Smooth muscle cell (in vitro differentiated cells): Measurements from ENCODE around the gene CLINT1. TPM values are rescaled to one million over a fixed set of nuclear protein-coding genes. Genes with fewer than 3 reads are reported as not detected.

Source experiments
- DNase-seq: peaks from one replicate; lab custom pipeline; 2025; ENCODE audit not compliant: unreplicated experiment; lab: John Stamatoyannopoulos, UW
- H2AFZ ChIP-seq: fragments of 200-600 bp; sonication (generic); 2 replicates; pipeline ENCODE4 v1.6.0; 2016; ENCODE audit warnings: antibody characterized with exemption, low read depth, mild to moderate bottlenecking
- H3F3A ChIP-seq: fragments of 200-600 bp; sonication (generic); 2 replicates; pipeline ENCODE4 v1.6.0; 2017; ENCODE audit warnings: antibody characterized with exemption, low read depth
- H3K27ac ChIP-seq: fragments of 200-600 bp; sonication (generic); 2 replicates; pipeline ENCODE4 v1.5.1; 2016; ENCODE audit warnings: low read depth, mild to moderate bottlenecking
- H3K27me3 ChIP-seq: fragments of 200-600 bp; sonication (generic); 2 replicates; pipeline ENCODE4 v1.6.1; 2016; ENCODE audit warnings: low read depth, mild to moderate bottlenecking
- H3K36me3 ChIP-seq: fragments of 200-600 bp; sonication (generic); 2 replicates; pipeline ENCODE4 v1.5.1; 2016; ENCODE audit warnings: low read depth
- H3K4me1 ChIP-seq: fragments of 200-600 bp; sonication (generic); 2 replicates; pipeline ENCODE4 v1.5.1; 2016; ENCODE audit warnings: low read depth
- H3K4me2 ChIP-seq: fragments of 200-600 bp; sonication (generic); 2 replicates; pipeline ENCODE4 v1.6.0; 2016; ENCODE audit warnings: mild to moderate bottlenecking
- H3K4me3 ChIP-seq: fragments of 200-600 bp; sonication (generic); 2 replicates; pipeline ENCODE4 v1.5.1; 2016; ENCODE audit warnings: mild to moderate bottlenecking
- H3K79me2 ChIP-seq: fragments of 200-600 bp; sonication (generic); 2 replicates; pipeline ENCODE4 v1.6.0; 2016; ENCODE audit warnings: low read depth, mild to moderate bottlenecking
- H3K9ac ChIP-seq: fragments of 200-600 bp; sonication (generic); 2 replicates; pipeline ENCODE4 v1.6.0; 2016; ENCODE audit warnings: low read depth
- H3K9me3 ChIP-seq: fragments of 200-600 bp; sonication (generic); replicated peaks from 2 replicates; pipeline ENCODE4 v1.5.1; 2016; ENCODE audit warnings: low read depth
- H4K20me1 ChIP-seq: fragments of 200-600 bp; sonication (generic); 2 replicates; pipeline ENCODE4 v1.6.0; 2016; ENCODE audit warnings: low read depth
- WGBS: methylation state at CpG from one replicate; pipeline ENCODE4 v1.1.7; 2016; ENCODE audit warnings: low lambda C conversion rate; 5-methylcytosine and 5-hydroxymethylcytosine counted together
- polyA plus RNA-seq: library from polyadenylated mRNA; unstranded; fragments of >200 nt; fragmentation: Nextera tagmentation; extraction: Ambion mirVana; gene quantifications from 2 replicates; pipeline ENCODE4 v1.2.1, GENCODE V29; 2016
- total RNA-seq: library from RNA; depleted of rRNA; stranded (reverse); fragments of >200 nt; gene quantifications from 2 replicates; pipeline ENCODE4 v1.2.3, GENCODE V29; 2014
- TF ChIP-seq, protein P1 (sequence below): fragments of 200-600 bp; sonication (generic); IDR thresholded peaks from 2 replicates; pipeline ENCODE4 v1.5.1; 2017; ENCODE audit warnings: borderline replicate concordance, mild to moderate bottlenecking, antibody characterized with exemption; ENCODE audit not compliant: insufficient read depth, poor library complexity, severe bottlenecking

Gene CLINT1
- total and polyA plus RNA-seq, 2 experiments from 2014 or later, result 63.5 to 83.9 TPM

DNA sequence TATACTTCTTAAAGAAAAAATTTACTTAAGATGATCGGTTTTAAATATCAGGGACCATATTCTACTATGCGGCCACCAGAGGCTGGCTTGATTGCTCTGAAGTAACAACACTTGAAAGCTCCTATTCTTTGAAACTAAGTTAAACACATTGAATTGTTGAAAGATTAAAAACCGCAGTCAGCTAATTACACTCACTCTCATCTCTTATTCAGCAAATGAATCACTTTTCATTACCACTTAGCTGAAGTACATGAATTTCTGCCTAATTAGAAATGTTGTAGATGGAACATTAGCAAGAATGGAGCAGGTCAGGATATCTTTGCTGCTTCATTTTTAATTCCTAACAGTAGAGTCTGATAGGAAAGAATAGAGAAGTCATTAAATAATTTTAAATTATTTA, 73.1 kb downstream of the CLINT1 start:
- no peak overlapping the region for H2AFZ ChIP-seq
- no peak overlapping the region for H3K4me2 ChIP-seq
- DNase-seq, result no peak
- no peak overlapping the region for H3K4me3 ChIP-seq
- H3K27ac ChIP-seq, result no peak overlapping the region
- WGBS, result 95% methylated on average over 3 of the region's 3 CpGs
- no peaks in the 10 kb centered on the region for H3F3A ChIP-seq
- no peaks in the 10 kb centered on the region for H3K79me2 ChIP-seq
- no peak overlapping the region for H3K9ac ChIP-seq
- H3K36me3 ChIP-seq, result no peaks in the 10 kb centered on the region
- no peaks in the 10 kb centered on the region for H3K4me1 ChIP-seq
- no peaks in the 10 kb centered on the region for H3K9me3 ChIP-seq
- TF ChIP-seq, protein P1, sequence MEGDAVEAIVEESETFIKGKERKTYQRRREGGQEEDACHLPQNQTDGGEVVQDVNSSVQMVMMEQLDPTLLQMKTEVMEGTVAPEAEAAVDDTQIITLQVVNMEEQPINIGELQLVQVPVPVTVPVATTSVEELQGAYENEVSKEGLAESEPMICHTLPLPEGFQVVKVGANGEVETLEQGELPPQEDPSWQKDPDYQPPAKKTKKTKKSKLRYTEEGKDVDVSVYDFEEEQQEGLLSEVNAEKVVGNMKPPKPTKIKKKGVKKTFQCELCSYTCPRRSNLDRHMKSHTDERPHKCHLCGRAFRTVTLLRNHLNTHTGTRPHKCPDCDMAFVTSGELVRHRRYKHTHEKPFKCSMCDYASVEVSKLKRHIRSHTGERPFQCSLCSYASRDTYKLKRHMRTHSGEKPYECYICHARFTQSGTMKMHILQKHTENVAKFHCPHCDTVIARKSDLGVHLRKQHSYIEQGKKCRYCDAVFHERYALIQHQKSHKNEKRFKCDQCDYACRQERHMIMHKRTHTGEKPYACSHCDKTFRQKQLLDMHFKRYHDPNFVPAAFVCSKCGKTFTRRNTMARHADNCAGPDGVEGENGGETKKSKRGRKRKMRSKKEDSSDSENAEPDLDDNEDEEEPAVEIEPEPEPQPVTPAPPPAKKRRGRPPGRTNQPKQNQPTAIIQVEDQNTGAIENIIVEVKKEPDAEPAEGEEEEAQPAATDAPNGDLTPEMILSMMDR, result no peak
- H4K20me1 ChIP-seq, result peaks cover 5% of the 10 kb centered on the region
- no peaks in the 10 kb centered on the region for H3K27me3 ChIP-seq

DNA sequence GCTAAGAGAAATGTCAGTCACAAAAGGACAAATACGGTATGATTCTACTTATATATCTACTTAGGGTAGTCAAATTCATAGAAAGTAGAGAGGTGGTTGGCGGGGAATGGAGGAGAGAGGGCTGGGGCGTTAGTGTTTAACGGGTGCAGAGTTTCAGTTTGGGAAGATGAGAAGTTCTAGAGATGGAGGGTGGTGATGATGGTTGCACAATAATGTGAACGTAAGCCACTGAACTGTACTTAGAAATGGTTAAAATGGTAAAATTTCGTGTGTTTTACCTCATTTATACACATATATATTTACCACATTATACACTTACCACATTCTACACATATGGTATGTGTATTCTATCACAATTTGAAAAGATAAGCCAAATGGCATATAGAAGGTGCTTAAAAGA, 79.7 kb downstream of the CLINT1 start:
- H2AFZ ChIP-seq, result no peak overlapping the region
- H3K9ac ChIP-seq, result no peak overlapping the region
- WGBS, result 96% methylated on average over 6 of the region's 6 CpGs

DNA sequence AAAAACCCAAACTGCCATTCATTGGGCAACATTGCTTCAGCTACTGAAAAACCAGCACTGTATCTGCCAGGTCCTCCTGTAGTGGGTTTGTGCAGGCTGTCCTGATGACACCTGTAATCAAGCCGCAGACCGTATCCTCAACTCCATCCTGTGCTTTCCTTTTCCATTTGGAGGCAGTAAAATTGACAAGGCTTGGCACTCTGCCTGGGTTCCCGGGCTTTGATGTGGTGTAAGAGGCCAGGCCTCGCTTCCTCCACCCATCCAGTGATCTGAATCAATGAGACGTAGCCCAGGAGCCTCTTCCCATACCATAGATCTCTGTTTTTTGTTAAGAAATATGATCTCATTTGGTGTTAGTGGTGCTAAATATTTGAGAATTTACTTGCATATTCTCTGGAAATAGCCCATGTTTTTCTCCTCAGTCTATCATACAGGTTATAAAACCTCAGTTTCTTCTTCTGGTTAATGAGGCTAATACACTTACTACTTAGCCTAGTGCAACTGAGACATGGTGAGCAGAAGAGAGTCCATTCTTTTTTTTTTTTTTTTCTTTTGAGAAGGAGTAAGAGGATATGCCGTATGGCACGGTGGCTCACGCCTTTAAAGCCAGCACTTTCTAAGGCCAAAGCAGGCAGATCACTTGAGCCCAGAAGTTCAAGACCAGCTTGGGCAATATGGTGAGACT, 80.7 kb downstream of the CLINT1 start:
- Histone ChIP-seq H2AFZ (no peak overlapping the region), H3K4me1 (no peaks in the 10 kb centered on the region), H3K27ac (no peak overlapping the region), H3K27me3 (no peaks in the 10 kb centered on the region), H3K4me3 (no peak overlapping the region), H3K9me3 (no peaks in the 10 kb centered on the region), H3K36me3 (no peaks in the 10 kb centered on the region), H3F3A (no peaks in the 10 kb centered on the region), H3K9ac (no peak overlapping the region), H3K79me2 (no peaks in the 10 kb centered on the region), H3K4me2 (no peak overlapping the region), H4K20me1 (no peaks in the 10 kb centered on the region)
- WGBS, result 71% methylated on average over 8 of the region's 8 CpGs
- TF ChIP-seq, protein P1, result no peak
- no peak for DNase-seq

More for the DNA sequence above, 79.7 kb downstream of the CLINT1 start:
- H3K9me3 ChIP-seq, result no peaks in the 10 kb centered on the region
- H3K36me3 ChIP-seq, result no peaks in the 10 kb centered on the region
- no peaks in the 10 kb centered on the region for H3F3A ChIP-seq
- TF ChIP-seq, protein P1, result no peak
- no peak for DNase-seq
- no peaks in the 10 kb centered on the region for H3K27me3 ChIP-seq
- no peak overlapping the region for H3K27ac ChIP-seq
- no peaks in the 10 kb centered on the region for H3K79me2 ChIP-seq
- H3K4me2 ChIP-seq, result no peak overlapping the region
- H4K20me1 ChIP-seq, result no peaks in the 10 kb centered on the region
- no peak overlapping the region for H3K4me3 ChIP-seq
- H3K4me1 ChIP-seq, result no peaks in the 10 kb centered on the region

DNA sequence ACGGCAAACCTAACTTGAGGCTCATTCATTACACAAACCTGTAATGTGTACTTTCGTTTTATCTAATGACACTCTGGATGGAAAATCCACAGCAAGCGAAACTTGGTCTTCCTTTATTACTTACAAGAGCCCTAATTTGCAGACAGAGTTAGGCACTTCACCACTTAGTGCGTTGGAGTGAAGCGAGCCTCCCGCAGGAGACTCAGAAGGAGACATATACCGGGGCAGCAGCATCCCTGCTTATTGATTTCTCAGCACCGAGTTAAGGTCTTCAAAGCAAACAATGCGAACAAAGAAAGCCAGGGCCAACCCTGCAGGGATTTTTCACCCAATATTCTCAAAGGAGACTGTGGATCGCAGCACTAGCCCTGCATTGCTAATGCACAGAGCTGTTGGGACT, 86.8 kb downstream of the CLINT1 start:
- Histone ChIP-seq H3K27me3 (no peaks in the 10 kb centered on the region), H3K4me3 (no peak overlapping the region), H3K79me2 (no peaks in the 10 kb centered on the region), H3K27ac (no peak overlapping the region), H4K20me1 (no peaks in the 10 kb centered on the region), H3F3A (no peaks in the 10 kb centered on the region), H2AFZ (no peak overlapping the region), H3K9ac (no peak overlapping the region), H3K9me3 (no peaks in the 10 kb centered on the region), H3K4me2 (no peak overlapping the region), H3K36me3 (no peaks in the 10 kb centered on the region), H3K4me1 (no peaks in the 10 kb centered on the region)
- DNase-seq, result no peak
- TF ChIP-seq, protein P1, result no peak
- 87% methylated on average over 10 of the region's 10 CpGs for WGBS
